H9 (cell line): ENCODE measurements around the gene COIL. TPM values are rescaled to one million over a fixed set of nuclear protein-coding genes. Genes with fewer than 3 reads are reported as not detected.

Source experiments
- DNase-seq: peaks from one replicate; pipeline ENCODE4 v3.0.0-alpha.2; 2017
- H2AFZ ChIP-seq: one replicate; pipeline ENCODE4 v1.6.1; 2013; ENCODE audit warnings: mild to moderate bottlenecking, low read length, control low read depth, moderate library complexity
- H2AK5ac ChIP-seq: 2 replicates; pipeline ENCODE4 v1.6.1; 2013; ENCODE audit warnings: low read length, control low read depth, mixed read lengths; ENCODE audit not compliant: insufficient read length
- H2BK120ac ChIP-seq: one replicate; pipeline ENCODE4 v1.6.1; 2013; ENCODE audit warnings: low read depth, mild to moderate bottlenecking, low read length, control low read depth, inconsistent platforms; ENCODE audit not compliant: poor library complexity, severe bottlenecking
- H2BK12ac ChIP-seq: 2 replicates; pipeline ENCODE4 v1.6.1; 2013; ENCODE audit warnings: low read length, control low read depth, mixed read lengths, low read depth; ENCODE audit not compliant: insufficient read length
- H2BK15ac ChIP-seq: 2 replicates; pipeline ENCODE4 v1.6.1; 2013; ENCODE audit warnings: low read depth, low read length, control low read depth
- H2BK20ac ChIP-seq: one replicate; pipeline ENCODE4 v1.6.1; 2013; ENCODE audit warnings: low read depth, mild to moderate bottlenecking, low read length, control low read depth, inconsistent platforms; ENCODE audit not compliant: poor library complexity, severe bottlenecking
- H2BK5ac ChIP-seq: 2 replicates; pipeline ENCODE4 v1.6.1; 2013; ENCODE audit warnings: low read length, control low read depth, mixed read lengths; ENCODE audit not compliant: insufficient read length
- H3K14ac ChIP-seq: 2 replicates; pipeline ENCODE4 v1.6.1; 2013; ENCODE audit warnings: low read length, control low read depth; ENCODE audit not compliant: insufficient read depth
- H3K18ac ChIP-seq: 2 replicates; pipeline ENCODE4 v1.6.1; 2013; ENCODE audit warnings: low read depth, mild to moderate bottlenecking, mixed read lengths, low read length, control low read depth; ENCODE audit not compliant: insufficient read length
- H3K23ac ChIP-seq: 2 replicates; pipeline ENCODE4 v1.6.1; 2013; ENCODE audit warnings: low read length, control low read depth, mixed read lengths, low read depth; ENCODE audit not compliant: insufficient read length
- H3K23me2 ChIP-seq: 2 replicates; pipeline ENCODE4 v1.6.1; 2013; ENCODE audit warnings: low read depth, mild to moderate bottlenecking, mixed read lengths, low read length, control low read depth; ENCODE audit not compliant: insufficient read length, poor library complexity, severe bottlenecking
- H3K27ac ChIP-seq: 2 replicates; pipeline ENCODE4 v1.5.1; 2013; ENCODE audit warnings: low read length, control low read depth, mixed read lengths, low read depth; ENCODE audit not compliant: insufficient read length
- H3K27me3 ChIP-seq: 2 replicates; pipeline ENCODE4 v1.6.1; 2013; ENCODE audit warnings: low read length, control low read depth, inconsistent platforms; ENCODE audit not compliant: insufficient read depth
- H3K4ac ChIP-seq: 2 replicates; pipeline ENCODE4 v1.6.1; 2013; ENCODE audit warnings: low read depth, mild to moderate bottlenecking, control low read depth, inconsistent platforms, low read length, moderate library complexity
- H3K4me1 ChIP-seq: 2 replicates; pipeline ENCODE4 v1.6.1; 2013; ENCODE audit warnings: low read length, control low read depth, inconsistent platforms; ENCODE audit not compliant: insufficient read depth
- H3K4me2 ChIP-seq: 2 replicates; pipeline ENCODE4 v1.6.1; 2013; ENCODE audit warnings: low read length, control low read depth, mixed read lengths; ENCODE audit not compliant: insufficient read length, insufficient read depth
- H3K56ac ChIP-seq: 2 replicates; pipeline ENCODE4 v1.6.1; 2013; ENCODE audit warnings: low read depth, mild to moderate bottlenecking, mixed read lengths, low read length, control low read depth; ENCODE audit not compliant: insufficient read length
- H3K79me1 ChIP-seq: 2 replicates; pipeline ENCODE4 v1.6.1; 2013; ENCODE audit warnings: low read depth, mild to moderate bottlenecking, moderate library complexity, low read length, control low read depth, inconsistent platforms; ENCODE audit not compliant: insufficient read depth, poor library complexity, severe bottlenecking
- H3K79me2 ChIP-seq: 2 replicates; pipeline ENCODE4 v1.6.1; 2013; ENCODE audit warnings: low read length, control low read depth, inconsistent platforms; ENCODE audit not compliant: insufficient read depth
- H3K9ac ChIP-seq: 2 replicates; pipeline ENCODE4 v1.6.1; 2013; ENCODE audit warnings: low read length, control low read depth, mixed read lengths; ENCODE audit not compliant: insufficient read length; ENCODE audit errors: extremely low read depth
- H3K9me3 ChIP-seq: one replicate; pipeline ENCODE4 v1.6.1; 2013; ENCODE audit warnings: low read depth, low read length, inconsistent platforms; ENCODE audit not compliant: control insufficient read depth
- H3T11ph ChIP-seq: one replicate; pipeline ENCODE4 v1.6.1; 2013; ENCODE audit warnings: mild to moderate bottlenecking, low read length, control low read depth, inconsistent platforms
- H4K20me1 ChIP-seq: one replicate; pipeline ENCODE4 v1.6.1; 2013; ENCODE audit not compliant: control insufficient read depth, insufficient read length, insufficient read depth
- H4K5ac ChIP-seq: 2 replicates; pipeline ENCODE4 v1.6.1; 2013; ENCODE audit warnings: low read depth, mild to moderate bottlenecking, mixed read lengths, low read length, control low read depth; ENCODE audit not compliant: insufficient read length
- H4K8ac ChIP-seq: replicated peaks from 2 replicates; pipeline ENCODE4 v1.6.1; 2013; ENCODE audit warnings: low read length, control low read depth, mixed read lengths, low read depth; ENCODE audit not compliant: insufficient read length
- H4K91ac ChIP-seq: 2 replicates; pipeline ENCODE4 v1.6.1; 2013; ENCODE audit warnings: low read depth, mild to moderate bottlenecking, moderate library complexity, mixed read lengths, low read length, control low read depth; ENCODE audit not compliant: insufficient read length
- H3K27ac Mint-ChIP-seq, 3 experiments: 2 replicates in 2 of 3; 3 replicates in 1 of 3; pipeline ENCODE4 v1.8.0; 2020 to 2021; ENCODE audit warnings: mixed read lengths in 3 of 3, mild to moderate bottlenecking in 1 of 3, moderate library complexity in 1 of 3
- H3K27me3 Mint-ChIP-seq: 2 replicates; pipeline ENCODE4 v1.8.0; 2021; ENCODE audit warnings: low read depth, mild to moderate bottlenecking, moderate library complexity, mixed read lengths
- H3K36me3 Mint-ChIP-seq, 3 experiments: 2 replicates in 2 of 3; 3 replicates in 1 of 3; pipeline ENCODE4 v1.8.0; 2020 to 2021; ENCODE audit warnings: low read depth in 3 of 3, mixed read lengths in 3 of 3; ENCODE audit not compliant: insufficient read depth in 1 of 3
- H3K4me1 Mint-ChIP-seq, 2 experiments: 2 replicates each; pipeline ENCODE4 v1.8.0; 2020; ENCODE audit warnings: mixed read lengths in 2 of 2
- H3K4me3 Mint-ChIP-seq, 2 experiments: 2 replicates in 1 of 2; 3 replicates in 1 of 2; pipeline ENCODE4 v1.8.0; 2020 to 2021; ENCODE audit warnings: mild to moderate bottlenecking in 2 of 2, mixed read lengths in 2 of 2, moderate library complexity in 1 of 2
- H3K9me3 Mint-ChIP-seq, 2 experiments: 2 replicates in 1 of 2; 3 replicates in 1 of 2; pipeline ENCODE4 v1.8.0; 2020; ENCODE audit warnings: mild to moderate bottlenecking in 2 of 2, mixed read lengths in 2 of 2, moderate library complexity in 1 of 2
- WGBS: extraction: QIAGEN DNeasy Blood & Tissue Kit; methylation state at CpG from one replicate; pipeline ENCODE4 v1.1.7; 2013; ENCODE audit warnings: missing lambda C conversion rate, low lambda C conversion rate, mixed read lengths; ENCODE audit not compliant: insufficient read length; ENCODE audit errors: extremely low coverage; 5-methylcytosine and 5-hydroxymethylcytosine counted together
- total RNA-seq: library from RNA; stranded (reverse); gene quantifications from 2 replicates; pipeline ENCODE4 v1.2.1, GENCODE V29; 2021
- TF ChIP-seq, protein P1 (sequence below): fragments of 200-600 bp; sonication (generic); conservative IDR thresholded peaks from 3 replicates; pipeline ENCODE4 v1.8.0; 2021; ENCODE audit warnings: antibody characterized with exemption, mild to moderate bottlenecking

Gene COIL
- total RNA-seq, 1 experiment from 2014 or later: 21.5 TPM

DNA sequence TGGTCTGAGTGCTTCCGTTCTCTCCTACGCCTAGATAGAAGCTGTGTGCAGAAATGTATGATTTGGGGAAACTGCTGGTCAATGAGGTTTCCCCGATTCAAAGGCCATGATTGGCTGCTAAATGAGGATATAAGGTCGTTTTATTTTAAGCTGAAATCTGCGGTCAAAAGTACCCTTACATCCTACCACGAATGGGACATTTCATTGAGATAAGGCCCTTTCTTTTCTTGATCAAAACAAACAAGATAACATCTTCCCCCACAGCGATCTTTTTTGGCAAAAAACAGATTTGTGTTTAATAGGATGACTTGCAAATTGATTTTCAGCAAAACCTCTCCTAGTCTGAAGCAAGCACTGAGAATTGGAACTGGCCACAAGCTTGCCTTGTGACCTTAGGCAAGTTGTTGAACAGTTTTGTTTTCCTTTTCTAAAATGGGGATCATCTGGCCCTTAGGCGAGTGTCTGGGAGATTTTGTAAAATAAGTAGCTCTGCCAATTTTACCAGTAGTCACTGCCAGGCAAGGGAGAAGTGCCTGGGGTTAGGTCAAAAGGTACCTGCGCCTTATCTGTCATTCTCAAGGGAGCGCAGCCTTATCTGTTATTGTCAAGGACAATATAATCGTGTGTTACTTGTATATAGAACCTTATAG is 17.7 kb upstream of the COIL start:
- no peaks in the 10 kb centered on the region for H3K79me1 ChIP-seq
- peak overlapping the region; percentile 79 to 86 for H3K4me3 Mint-ChIP-seq
- H3K18ac ChIP-seq: no peak overlapping the region
- no peak overlapping the region for H2BK20ac ChIP-seq
- no peak overlapping the region for H4K5ac ChIP-seq
- DNase-seq: no peak
- H3K9me3 Mint-ChIP-seq: no peaks in the 10 kb centered on the region
- H2BK12ac ChIP-seq: no peak overlapping the region
- H3K9me3 ChIP-seq: no peaks in the 10 kb centered on the region
- no peak overlapping the region for H4K8ac ChIP-seq
- peaks cover 15% of the 10 kb centered on the region for H3K23me2 ChIP-seq
- H2BK5ac ChIP-seq: no peak overlapping the region
- no peak overlapping the region for H3K23ac ChIP-seq
- no peak overlapping the region for H2AK5ac ChIP-seq
- H4K20me1 ChIP-seq: no peaks in the 10 kb centered on the region
- H3K27me3 Mint-ChIP-seq: 0 out of 2 replicates have a peak, but pooled peaks cover 3% of the 10 kb centered on the region
- TF ChIP-seq, protein P1, sequence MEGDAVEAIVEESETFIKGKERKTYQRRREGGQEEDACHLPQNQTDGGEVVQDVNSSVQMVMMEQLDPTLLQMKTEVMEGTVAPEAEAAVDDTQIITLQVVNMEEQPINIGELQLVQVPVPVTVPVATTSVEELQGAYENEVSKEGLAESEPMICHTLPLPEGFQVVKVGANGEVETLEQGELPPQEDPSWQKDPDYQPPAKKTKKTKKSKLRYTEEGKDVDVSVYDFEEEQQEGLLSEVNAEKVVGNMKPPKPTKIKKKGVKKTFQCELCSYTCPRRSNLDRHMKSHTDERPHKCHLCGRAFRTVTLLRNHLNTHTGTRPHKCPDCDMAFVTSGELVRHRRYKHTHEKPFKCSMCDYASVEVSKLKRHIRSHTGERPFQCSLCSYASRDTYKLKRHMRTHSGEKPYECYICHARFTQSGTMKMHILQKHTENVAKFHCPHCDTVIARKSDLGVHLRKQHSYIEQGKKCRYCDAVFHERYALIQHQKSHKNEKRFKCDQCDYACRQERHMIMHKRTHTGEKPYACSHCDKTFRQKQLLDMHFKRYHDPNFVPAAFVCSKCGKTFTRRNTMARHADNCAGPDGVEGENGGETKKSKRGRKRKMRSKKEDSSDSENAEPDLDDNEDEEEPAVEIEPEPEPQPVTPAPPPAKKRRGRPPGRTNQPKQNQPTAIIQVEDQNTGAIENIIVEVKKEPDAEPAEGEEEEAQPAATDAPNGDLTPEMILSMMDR: no peak
- no peak overlapping the region for H2BK15ac ChIP-seq
- no peaks in the 10 kb centered on the region for H3K27me3 ChIP-seq
- H3K36me3 Mint-ChIP-seq: peaks cover 0 to 4% (median 0%) of the 10 kb centered on the region in 3 experiments; a peak in 2 of 7 replicates
- no peaks in the 10 kb centered on the region for H3K79me2 ChIP-seq
- peak overlapping the region; percentile 68 for H3K9ac ChIP-seq
- H2AFZ ChIP-seq: peak overlapping the region; percentile 42
- H3K4ac ChIP-seq: no peak overlapping the region
- peak overlapping the region; percentile 57 for H3K4me2 ChIP-seq
- peak overlapping the region; percentile 27 to 92 (median 46); a peak in 4 of 7 replicates for H3K27ac Mint-ChIP-seq
- no CpG with 5 or more reads among the region's 11 CpGs for WGBS
- no peak overlapping the region for H3T11ph ChIP-seq
- H2BK120ac ChIP-seq: no peak overlapping the region
- H3K4me1 ChIP-seq: peaks cover 5% of the 10 kb centered on the region; the same call in 1 of the 2 replicates
- no peak overlapping the region for H3K56ac ChIP-seq
- peaks cover 50 to 53% of the 10 kb centered on the region in 2 experiments for H3K4me1 Mint-ChIP-seq
- H3K14ac ChIP-seq: no peak overlapping the region
- H3K27ac ChIP-seq: no peak overlapping the region
- no peak overlapping the region for H4K91ac ChIP-seq
